Measurements from ENCODE around the gene SRSF12. TPM values are rescaled to one million over a fixed set of nuclear protein-coding genes. Genes with fewer than 3 reads are reported as not detected.

Gene SRSF12
- total RNA-seq, 1 experiment from 2014 or later = not detected

DNA sequence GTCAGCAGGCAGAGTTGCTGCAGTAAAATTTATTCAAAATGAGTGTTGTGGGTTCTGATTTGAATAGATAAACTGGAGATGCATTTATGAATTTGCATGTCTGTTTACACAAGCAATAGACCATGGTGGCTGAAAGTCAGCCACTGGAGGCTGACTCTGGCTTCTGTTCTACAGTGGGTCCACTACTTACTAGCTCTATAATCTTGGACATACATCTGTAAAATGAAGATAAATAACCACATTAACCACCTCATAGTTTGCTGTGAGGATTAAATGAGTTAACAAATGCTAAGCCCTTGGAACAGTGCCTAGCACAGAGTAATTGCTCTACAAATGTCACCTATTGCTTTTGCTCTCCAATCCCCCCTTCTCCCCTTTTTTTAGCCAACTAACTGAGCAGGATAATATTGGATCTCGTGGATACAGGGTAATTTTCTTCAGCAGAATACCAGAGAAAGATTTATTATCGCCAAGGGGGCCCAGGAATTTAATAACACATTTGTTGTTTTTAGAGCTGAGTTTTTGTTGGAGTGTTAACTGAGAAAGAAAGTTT lies 26.6 kb upstream of the SRSF12 start:
- Histone ChIP-seq H3K27ac (ENCODE audit: low read depth, low read length) (no peak overlapping the region), H3K27me3 (ENCODE audit: insufficient read depth, low read length) (no peaks in the 10 kb centered on the region), H3K9me3 (ENCODE audit: control insufficient read depth in 1 of 2, insufficient read depth in 1 of 2, low read depth in 1 of 2, low read length in 2 of 2) (no peaks in the 10 kb centered on the region), H3K36me3 (ENCODE audit: control insufficient read depth in 1 of 2, insufficient read depth in 2 of 2, low read length in 2 of 2) (peaks cover 0 to 5% of the 10 kb centered on the region in 2 experiments; a peak in 1 of 4 replicates), H3K4me2 (ENCODE audit: low read length) (peak overlapping the region; percentile 91; the same call in 1 of the 2 replicates), H3K4me1 (ENCODE audit: control insufficient read depth in 1 of 2, insufficient read depth in 2 of 2, low read length in 2 of 2) (peaks cover 18 to 42% of the 10 kb centered on the region in 2 experiments), H3K9ac (ENCODE audit: low read length) (no peak overlapping the region), H3K79me2 (ENCODE audit: insufficient read depth, low read length) (peaks cover 32% of the 10 kb centered on the region), H2AFZ (ENCODE audit: low read depth, low read length, poor library complexity, severe bottlenecking) (no peak overlapping the region), H3K4me3 (replicated peaks in 1 of 2; ENCODE audit: low read depth in 1 of 2, low read length in 2 of 2) (no peak overlapping the region), H4K20me1 (ENCODE audit: insufficient read depth) (no peaks in the 10 kb centered on the region), H3K9me2 (ENCODE audit: insufficient read depth) (no peaks in the 10 kb centered on the region)
- BruUV-seq (replicated peaks) = no TSS peak
- POLR2A ChIA-PET = interaction anchor here (2.0 kb wide), 1 partner anchor 64 kb away, joined by 7 read pairs; the partner anchor contains the start of gene PNRC1
- ATAC-seq = no peak
- no peak for DNase-seq (ENCODE audit: low read depth, low spot score)
- RAD21 ChIA-PET (ENCODE audit: low non-redundant PET in 1 of 2, low total read pairs in 2 of 2, uncharacterized antibody in 2 of 2, unreplicated experiment in 2 of 2) = no interaction called here
- CTCF ChIA-PET = interaction anchor here (2.3 to 2.7 kb wide), 2 partner anchors 22 to 162 kb away, joined by 5 to 11 read pairs; no protein-coding TSS in a partner anchor
- TF ChIP-seq, protein P1, sequence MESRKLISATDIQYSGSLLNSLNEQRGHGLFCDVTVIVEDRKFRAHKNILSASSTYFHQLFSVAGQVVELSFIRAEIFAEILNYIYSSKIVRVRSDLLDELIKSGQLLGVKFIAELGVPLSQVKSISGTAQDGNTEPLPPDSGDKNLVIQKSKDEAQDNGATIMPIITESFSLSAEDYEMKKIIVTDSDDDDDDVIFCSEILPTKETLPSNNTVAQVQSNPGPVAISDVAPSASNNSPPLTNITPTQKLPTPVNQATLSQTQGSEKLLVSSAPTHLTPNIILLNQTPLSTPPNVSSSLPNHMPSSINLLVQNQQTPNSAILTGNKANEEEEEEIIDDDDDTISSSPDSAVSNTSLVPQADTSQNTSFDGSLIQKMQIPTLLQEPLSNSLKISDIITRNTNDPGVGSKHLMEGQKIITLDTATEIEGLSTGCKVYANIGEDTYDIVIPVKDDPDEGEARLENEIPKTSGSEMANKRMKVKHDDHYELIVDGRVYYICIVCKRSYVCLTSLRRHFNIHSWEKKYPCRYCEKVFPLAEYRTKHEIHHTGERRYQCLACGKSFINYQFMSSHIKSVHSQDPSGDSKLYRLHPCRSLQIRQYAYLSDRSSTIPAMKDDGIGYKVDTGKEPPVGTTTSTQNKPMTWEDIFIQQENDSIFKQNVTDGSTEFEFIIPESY (IDR thresholded peaks at IDR 0.05; ENCODE audit: extremely low read depth, insufficient replicate concordance, low read length) = no peak
- TF ChIP-seq, protein P2, sequence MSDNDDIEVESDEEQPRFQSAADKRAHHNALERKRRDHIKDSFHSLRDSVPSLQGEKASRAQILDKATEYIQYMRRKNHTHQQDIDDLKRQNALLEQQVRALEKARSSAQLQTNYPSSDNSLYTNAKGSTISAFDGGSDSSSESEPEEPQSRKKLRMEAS (IDR thresholded peaks at IDR 0.05) = no peak
- no peak for TF ChIP-seq ZFX (IDR thresholded peaks at IDR 0.05)
- no peak for TF ChIP-seq EZH2 (IDR thresholded peaks at IDR 0.05)
- TF ChIP-seq TCF7L2 (IDR thresholded peaks at IDR 0.05; ENCODE audit: borderline replicate concordance, extremely low read depth, insufficient read depth, insufficient read length) = no peak
- no peak for TF ChIP-seq FOSL1 (IDR thresholded peaks at IDR 0.05; ENCODE audit: low read depth)
- TF ChIP-seq ELF1 (IDR thresholded peaks at IDR 0.05; ENCODE audit: borderline replicate concordance, low read depth) = no peak
- no peak for TF ChIP-seq SP1 (IDR thresholded peaks at IDR 0.05; ENCODE audit: low read depth)
- no peak for TF ChIP-seq JUND (IDR thresholded peaks at IDR 0.05)
- TF ChIP-seq POLR2A (IDR thresholded peaks at IDR 0.05; ENCODE audit: borderline replicate concordance, extremely low read depth, insufficient read depth, insufficient read length) = no peak
- TF ChIP-seq, protein P3, sequence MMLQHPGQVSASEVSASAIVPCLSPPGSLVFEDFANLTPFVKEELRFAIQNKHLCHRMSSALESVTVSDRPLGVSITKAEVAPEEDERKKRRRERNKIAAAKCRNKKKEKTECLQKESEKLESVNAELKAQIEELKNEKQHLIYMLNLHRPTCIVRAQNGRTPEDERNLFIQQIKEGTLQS (IDR thresholded peaks at IDR 0.05) = no peak
- TF ChIP-seq, protein P4, sequence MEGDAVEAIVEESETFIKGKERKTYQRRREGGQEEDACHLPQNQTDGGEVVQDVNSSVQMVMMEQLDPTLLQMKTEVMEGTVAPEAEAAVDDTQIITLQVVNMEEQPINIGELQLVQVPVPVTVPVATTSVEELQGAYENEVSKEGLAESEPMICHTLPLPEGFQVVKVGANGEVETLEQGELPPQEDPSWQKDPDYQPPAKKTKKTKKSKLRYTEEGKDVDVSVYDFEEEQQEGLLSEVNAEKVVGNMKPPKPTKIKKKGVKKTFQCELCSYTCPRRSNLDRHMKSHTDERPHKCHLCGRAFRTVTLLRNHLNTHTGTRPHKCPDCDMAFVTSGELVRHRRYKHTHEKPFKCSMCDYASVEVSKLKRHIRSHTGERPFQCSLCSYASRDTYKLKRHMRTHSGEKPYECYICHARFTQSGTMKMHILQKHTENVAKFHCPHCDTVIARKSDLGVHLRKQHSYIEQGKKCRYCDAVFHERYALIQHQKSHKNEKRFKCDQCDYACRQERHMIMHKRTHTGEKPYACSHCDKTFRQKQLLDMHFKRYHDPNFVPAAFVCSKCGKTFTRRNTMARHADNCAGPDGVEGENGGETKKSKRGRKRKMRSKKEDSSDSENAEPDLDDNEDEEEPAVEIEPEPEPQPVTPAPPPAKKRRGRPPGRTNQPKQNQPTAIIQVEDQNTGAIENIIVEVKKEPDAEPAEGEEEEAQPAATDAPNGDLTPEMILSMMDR (IDR thresholded peaks at IDR 0.05 in 2 of 3, conservative IDR thresholded peaks at IDR 0.05 in 1 of 3; ENCODE audit: borderline replicate concordance in 1 of 3, insufficient read depth in 1 of 3, low read depth in 2 of 3, low read length in 2 of 3) = no peak
- TF ChIP-seq CBX3 (IDR thresholded peaks at IDR 0.05; ENCODE audit: low read depth) = no peak
- no peak for TF ChIP-seq CEBPB (IDR thresholded peaks at IDR 0.05; ENCODE audit: low read depth)
- TF ChIP-seq POLR2AphosphoS5 (IDR thresholded peaks at IDR 0.05; ENCODE audit: low read depth, low read length) = no peak
- no peak for TF ChIP-seq YY1 (IDR thresholded peaks at IDR 0.05; ENCODE audit: extremely low read depth, insufficient replicate concordance, low read depth, low read length)
- no peak for TF ChIP-seq RAD21 (IDR thresholded peaks at IDR 0.05; ENCODE audit: low read depth)
- no peak for TF ChIP-seq SRF (IDR thresholded peaks at IDR 0.05; ENCODE audit: low read depth)
- no peak for TF ChIP-seq EGR1 (IDR thresholded peaks at IDR 0.05; ENCODE audit: low read depth)
- intact Hi-C loops (cut with micrococcal nuclease) = loop anchor here (10.0 kb wide), 1 partner anchor 160 kb away; no protein-coding TSS in a partner anchor
